Measurements from ENCODE around the gene MB21D2.

Gene MB21D2

GRCh38 chr3:192884777-192885773, 32.6 kb downstream of the MB21D2 start:
- no peak overlapping the region for H2AFZ ChIP-seq (ENCODE audit: low read length)
- TF ChIP-seq, protein P1, sequence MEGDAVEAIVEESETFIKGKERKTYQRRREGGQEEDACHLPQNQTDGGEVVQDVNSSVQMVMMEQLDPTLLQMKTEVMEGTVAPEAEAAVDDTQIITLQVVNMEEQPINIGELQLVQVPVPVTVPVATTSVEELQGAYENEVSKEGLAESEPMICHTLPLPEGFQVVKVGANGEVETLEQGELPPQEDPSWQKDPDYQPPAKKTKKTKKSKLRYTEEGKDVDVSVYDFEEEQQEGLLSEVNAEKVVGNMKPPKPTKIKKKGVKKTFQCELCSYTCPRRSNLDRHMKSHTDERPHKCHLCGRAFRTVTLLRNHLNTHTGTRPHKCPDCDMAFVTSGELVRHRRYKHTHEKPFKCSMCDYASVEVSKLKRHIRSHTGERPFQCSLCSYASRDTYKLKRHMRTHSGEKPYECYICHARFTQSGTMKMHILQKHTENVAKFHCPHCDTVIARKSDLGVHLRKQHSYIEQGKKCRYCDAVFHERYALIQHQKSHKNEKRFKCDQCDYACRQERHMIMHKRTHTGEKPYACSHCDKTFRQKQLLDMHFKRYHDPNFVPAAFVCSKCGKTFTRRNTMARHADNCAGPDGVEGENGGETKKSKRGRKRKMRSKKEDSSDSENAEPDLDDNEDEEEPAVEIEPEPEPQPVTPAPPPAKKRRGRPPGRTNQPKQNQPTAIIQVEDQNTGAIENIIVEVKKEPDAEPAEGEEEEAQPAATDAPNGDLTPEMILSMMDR (conservative IDR thresholded peaks at IDR 0.05; ENCODE audit: low read length): no peak
- no peak for TF ChIP-seq EZH2phosphoT487 (IDR thresholded peaks at IDR 0.05; ENCODE audit: borderline replicate concordance)
- H3K4me2 ChIP-seq (ENCODE audit: low read depth, low read length, poor library complexity, severe bottlenecking): no peak overlapping the region
- no peaks in the 10 kb centered on the region for H3K27me3 ChIP-seq (ENCODE audit: insufficient read depth, low read length, poor library complexity, severe bottlenecking)
- H3F3A ChIP-seq (ENCODE audit: low read depth): no peaks in the 10 kb centered on the region
- no peaks in the 10 kb centered on the region for H3K36me3 ChIP-seq (ENCODE audit: insufficient read depth, low read length)
- H3K4me1 ChIP-seq (ENCODE audit: insufficient read depth, low read length, poor library complexity, severe bottlenecking): peaks cover 2% of the 10 kb centered on the region
- no peak overlapping the region for H3K9ac ChIP-seq (ENCODE audit: low read depth, low read length, poor library complexity, severe bottlenecking)
- no peaks in the 10 kb centered on the region for H3K9me3 ChIP-seq (ENCODE audit: insufficient read depth, low read depth, low read length)
- no peaks in the 10 kb centered on the region for H4K20me1 ChIP-seq (ENCODE audit: insufficient read depth, low read length, poor library complexity, severe bottlenecking)
- no peak overlapping the region for H3K4me3 ChIP-seq (ENCODE audit: low read length, poor library complexity, severe bottlenecking)
- no peaks in the 10 kb centered on the region for H3K9me2 ChIP-seq (replicated peaks; ENCODE audit: low read depth, low read length)
- peaks cover 3% of the 10 kb centered on the region; the same call in 1 of the 2 replicates for H3K79me2 ChIP-seq (ENCODE audit: insufficient read depth, low read length)

DNA sequence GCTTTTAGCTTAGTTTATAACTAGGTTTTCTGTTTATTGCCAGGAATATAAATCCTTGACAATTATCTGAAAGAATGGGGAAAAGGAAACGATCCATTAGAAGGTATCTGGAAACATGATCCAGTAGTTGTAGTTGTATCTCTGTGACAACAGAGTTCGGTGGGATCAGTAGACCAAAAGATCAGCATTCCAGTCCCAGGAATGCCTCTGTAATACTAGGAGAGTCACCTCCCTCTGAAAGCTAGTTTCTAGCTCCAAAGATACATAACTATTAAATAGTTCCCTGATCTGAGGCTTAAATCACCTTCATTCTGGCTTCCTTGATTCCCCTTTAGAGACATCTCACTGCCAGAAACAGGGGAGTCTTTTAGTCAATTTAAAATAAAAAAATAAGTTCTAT, 34.1 kb downstream of the MB21D2 start:
- H3K4me3 ChIP-seq (ENCODE audit: low read length, poor library complexity, severe bottlenecking): no peak overlapping the region
- no peaks in the 10 kb centered on the region; the same call in 1 of the 2 replicates for H3K79me2 ChIP-seq (ENCODE audit: insufficient read depth, low read length)
- H2AFZ ChIP-seq (ENCODE audit: low read length): no peak overlapping the region
- TF ChIP-seq, protein P1 (conservative IDR thresholded peaks at IDR 0.05; ENCODE audit: low read length): no peak
- TF ChIP-seq EZH2phosphoT487 (IDR thresholded peaks at IDR 0.05; ENCODE audit: borderline replicate concordance): no peak
- no peaks in the 10 kb centered on the region for H4K20me1 ChIP-seq (ENCODE audit: insufficient read depth, low read length, poor library complexity, severe bottlenecking)
- no peak overlapping the region for H3K4me2 ChIP-seq (ENCODE audit: low read depth, low read length, poor library complexity, severe bottlenecking)
- H3K4me1 ChIP-seq (ENCODE audit: insufficient read depth, low read length, poor library complexity, severe bottlenecking): no peaks in the 10 kb centered on the region
- H3K9me3 ChIP-seq (ENCODE audit: insufficient read depth, low read depth, low read length): no peaks in the 10 kb centered on the region
- H3K36me3 ChIP-seq (ENCODE audit: insufficient read depth, low read length): no peaks in the 10 kb centered on the region
- H3F3A ChIP-seq (ENCODE audit: low read depth): no peaks in the 10 kb centered on the region
- no peaks in the 10 kb centered on the region for H3K9me2 ChIP-seq (replicated peaks; ENCODE audit: low read depth, low read length)
- H3K27me3 ChIP-seq (ENCODE audit: insufficient read depth, low read length, poor library complexity, severe bottlenecking): no peaks in the 10 kb centered on the region
- no peak overlapping the region for H3K9ac ChIP-seq (ENCODE audit: low read depth, low read length, poor library complexity, severe bottlenecking)

- H3K4me1 ChIP-seq (ENCODE audit: insufficient read depth, low read length, poor library complexity, severe bottlenecking): no peaks in the 10 kb centered on the region
- no peaks in the 10 kb centered on the region for H3F3A ChIP-seq (ENCODE audit: low read depth)
- H3K27me3 ChIP-seq (ENCODE audit: insufficient read depth, low read length, poor library complexity, severe bottlenecking): no peaks in the 10 kb centered on the region
- H3K79me2 ChIP-seq (ENCODE audit: insufficient read depth, low read length): no peaks in the 10 kb centered on the region
- H3K9ac ChIP-seq (ENCODE audit: low read depth, low read length, poor library complexity, severe bottlenecking): no peak overlapping the region
- H4K20me1 ChIP-seq (ENCODE audit: insufficient read depth, low read length, poor library complexity, severe bottlenecking): no peaks in the 10 kb centered on the region
- no peak overlapping the region for H2AFZ ChIP-seq (ENCODE audit: low read length)
- H3K9me3 ChIP-seq (ENCODE audit: insufficient read depth, low read depth, low read length): no peaks in the 10 kb centered on the region
- no peak overlapping the region for H3K4me2 ChIP-seq (ENCODE audit: low read depth, low read length, poor library complexity, severe bottlenecking)
- H3K36me3 ChIP-seq (ENCODE audit: insufficient read depth, low read length): no peaks in the 10 kb centered on the region
- H3K9me2 ChIP-seq (replicated peaks; ENCODE audit: low read depth, low read length): no peaks in the 10 kb centered on the region
- H3K4me3 ChIP-seq (ENCODE audit: low read length, poor library complexity, severe bottlenecking): no peak overlapping the region
- TF ChIP-seq EZH2phosphoT487 (IDR thresholded peaks at IDR 0.05; ENCODE audit: borderline replicate concordance): no peak
- TF ChIP-seq, protein P1 (conservative IDR thresholded peaks at IDR 0.05; ENCODE audit: low read length): no peak
These were observed 36.4 kb downstream of the MB21D2 start for GRCh38 chr3:192881159-192881786.

Data from Loucy (cell line).